T-helper 2 cell treated with Interferon-gamma antibody and Interleukin-4, amounts not matched to agents 5 μg/mL and 100 μg/mL, for 36 hours (primary cell): ENCODE results near the gene RASAL2.
"Not testable (repeated sequence)": the region's sequence is repeated elsewhere in the genome, so short reads cannot be mapped to it uniquely, and the experiment has no call there.

ENCODE experiments used
- DNase-seq: peaks from one replicate; pipeline ENCODE4 v3.0.0; 2021; ENCODE audit warnings: low spot score
- H3K27ac Mint-ChIP-seq: one replicate; pipeline ENCODE4 v1.8.0; 2021; ENCODE audit warnings: mild to moderate bottlenecking, mixed read lengths
- H3K27me3 Mint-ChIP-seq: one replicate; pipeline ENCODE4 v1.8.0; 2021; ENCODE audit warnings: low read depth, mixed read lengths
- H3K36me3 Mint-ChIP-seq: one replicate; pipeline ENCODE4 v1.8.0; 2021; ENCODE audit warnings: low read depth, mixed read lengths
- H3K4me1 Mint-ChIP-seq: one replicate; pipeline ENCODE4 v1.8.0; 2021; ENCODE audit warnings: low read depth, mixed read lengths
- H3K4me3 Mint-ChIP-seq: one replicate; pipeline ENCODE4 v1.8.0; 2022; ENCODE audit warnings: mild to moderate bottlenecking, moderate library complexity, mixed read lengths
- H3K9me3 Mint-ChIP-seq: one replicate; pipeline ENCODE4 v1.8.0; 2021; ENCODE audit warnings: mixed read lengths

RASAL2 gene

DNA sequence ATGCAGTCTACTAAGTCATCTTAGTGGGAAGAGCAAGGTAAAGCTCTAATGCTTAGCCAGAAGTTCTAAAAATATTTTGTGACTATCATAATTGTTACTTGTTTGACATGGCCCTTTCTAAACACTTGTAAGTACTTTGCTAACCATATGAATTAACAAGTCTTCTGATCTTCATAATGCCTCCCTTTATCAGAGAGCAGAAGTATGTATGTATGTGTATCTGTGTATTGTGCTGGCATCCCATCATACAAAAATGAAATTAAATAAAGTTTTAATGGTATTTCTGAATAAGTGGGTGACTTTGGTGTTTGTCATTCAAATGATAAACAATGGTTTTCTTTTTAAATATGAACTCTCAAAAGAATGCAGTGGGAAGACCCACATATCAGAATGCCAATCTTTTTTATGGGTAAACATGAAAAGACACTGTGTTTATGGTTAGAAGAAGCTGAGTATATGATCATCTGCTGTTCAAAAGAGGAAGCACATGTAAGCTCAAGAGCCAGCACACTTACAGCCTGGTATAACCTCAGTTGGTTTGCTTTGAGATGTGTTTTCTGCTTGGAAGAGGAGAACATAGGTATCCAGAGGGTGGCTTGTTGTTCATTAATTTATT, 243.3 kb downstream of the RASAL2 start:
- no peaks in the 10 kb centered on the region for H3K27me3 Mint-ChIP-seq
- no peaks in the 10 kb centered on the region for H3K9me3 Mint-ChIP-seq
- no peak overlapping the region for H3K27ac Mint-ChIP-seq
- H3K4me1 Mint-ChIP-seq: no peaks in the 10 kb centered on the region
- H3K36me3 Mint-ChIP-seq: no peaks in the 10 kb centered on the region
- no peak for DNase-seq
- no peak overlapping the region for H3K4me3 Mint-ChIP-seq

DNA sequence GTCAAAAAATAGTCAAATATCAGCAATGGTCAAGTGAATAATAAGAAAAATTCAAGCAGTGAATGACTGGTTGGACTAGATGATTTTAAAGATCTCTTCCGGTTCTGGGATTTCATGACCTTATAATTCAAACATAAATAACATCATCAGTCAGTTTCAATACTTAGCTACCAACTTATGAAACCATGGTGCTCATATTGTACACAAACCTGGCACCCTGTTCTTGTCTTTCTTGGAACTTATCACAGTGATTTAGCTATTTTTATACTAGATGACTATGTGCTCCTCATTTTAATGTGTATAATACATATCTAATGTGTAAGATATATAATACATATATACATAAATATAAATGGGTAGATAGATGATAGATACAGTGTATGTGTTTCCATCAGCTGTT, 245.9 kb downstream of the RASAL2 start:
- Mint-ChIP-seq H3K4me1 (no peaks in the 10 kb centered on the region), H3K36me3 (no peaks in the 10 kb centered on the region), H3K9me3 (no peaks in the 10 kb centered on the region), H3K27me3 (no peaks in the 10 kb centered on the region), H3K27ac (no peak overlapping the region), H3K4me3 (no peak overlapping the region)
- DNase-seq: no peak

DNA sequence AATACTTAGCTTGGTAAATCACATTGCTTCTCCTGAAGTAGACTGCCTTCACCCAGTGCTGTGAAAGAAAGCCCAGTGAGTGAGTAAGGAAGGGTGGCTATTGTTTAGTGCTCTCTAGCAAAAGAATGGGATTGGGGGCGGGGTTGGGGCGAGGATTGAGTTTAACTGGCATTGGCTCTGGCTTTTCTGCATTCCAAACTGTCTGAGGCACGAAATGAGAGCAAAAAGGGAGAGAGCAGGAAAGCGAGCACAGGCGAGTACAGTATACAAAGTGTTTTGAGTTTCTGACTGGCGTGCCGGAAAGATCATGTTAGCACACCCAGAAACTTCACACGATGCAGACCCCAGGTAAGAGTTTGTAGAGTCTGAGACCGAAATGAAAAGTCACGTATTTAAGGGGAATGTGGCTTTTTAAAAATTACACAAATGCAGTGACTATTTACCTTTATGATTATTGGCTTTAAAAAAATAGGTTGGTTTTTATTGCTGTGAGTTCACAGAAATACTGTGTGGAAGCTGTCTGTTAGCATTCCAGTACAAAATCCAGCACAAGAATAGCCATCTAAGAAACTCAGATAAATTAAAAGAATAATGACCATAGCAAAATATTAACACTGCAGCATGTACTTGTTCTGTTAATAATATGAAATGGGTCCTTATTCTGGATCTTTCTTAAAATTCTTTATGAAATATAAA, 247.5 kb downstream of the RASAL2 start:
- H3K4me1 Mint-ChIP-seq: no peaks in the 10 kb centered on the region
- no peaks in the 10 kb centered on the region for H3K27me3 Mint-ChIP-seq
- no peaks in the 10 kb centered on the region for H3K36me3 Mint-ChIP-seq
- no peak overlapping the region for H3K4me3 Mint-ChIP-seq
- no peak for DNase-seq
- H3K27ac Mint-ChIP-seq: no peak overlapping the region
- no peaks in the 10 kb centered on the region for H3K9me3 Mint-ChIP-seq

DNA sequence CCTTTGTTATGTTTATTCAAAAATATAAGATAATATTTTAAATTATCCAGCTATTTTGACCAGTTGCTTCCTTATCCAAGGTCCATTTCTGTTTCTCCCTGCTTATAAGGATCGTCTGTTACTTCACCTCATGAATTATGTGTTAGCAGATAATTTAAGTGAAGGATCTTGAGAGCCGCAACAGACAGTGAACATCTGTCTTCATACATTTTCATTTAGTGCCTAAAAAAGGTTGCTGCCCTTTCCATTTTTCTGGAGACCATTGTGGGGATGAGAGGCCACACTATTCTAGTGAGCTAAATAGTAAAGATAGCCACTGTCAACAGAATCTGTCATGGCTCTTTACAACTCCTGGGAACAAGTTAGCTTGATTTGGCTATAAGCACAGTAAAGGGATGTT, 248.8 kb downstream of the RASAL2 start:
- H3K4me1 Mint-ChIP-seq: no peaks in the 10 kb centered on the region
- H3K9me3 Mint-ChIP-seq: no peaks in the 10 kb centered on the region

DNA sequence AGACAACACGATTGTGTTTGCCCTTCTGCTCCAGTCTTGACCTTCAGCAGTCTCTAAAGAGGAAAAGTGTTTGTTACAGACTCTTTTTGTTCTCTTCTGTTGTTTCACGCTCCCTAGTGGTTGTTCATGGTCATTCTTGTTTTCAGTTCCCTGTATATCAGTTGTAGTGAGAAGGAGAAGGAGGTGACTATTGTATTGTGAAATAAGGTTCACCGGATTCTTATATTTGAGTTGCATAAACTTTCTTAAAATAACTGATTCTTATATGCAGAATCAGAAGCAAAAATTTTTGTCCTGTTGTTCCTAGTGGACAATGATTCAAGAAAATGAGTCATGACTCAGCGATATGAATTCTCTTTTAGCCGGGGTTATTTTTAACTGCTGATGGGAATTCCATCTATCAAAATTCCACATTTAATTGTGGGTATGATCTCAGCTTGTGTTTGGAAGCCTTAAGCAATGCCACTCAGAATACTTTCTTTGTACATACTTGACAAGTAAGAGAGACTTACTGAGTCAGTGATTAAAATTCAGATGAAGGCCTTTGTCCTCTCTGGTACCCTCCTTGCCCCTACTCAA, 250.7 kb downstream of the RASAL2 start:
- H3K36me3 Mint-ChIP-seq: no peaks in the 10 kb centered on the region
- no peaks in the 10 kb centered on the region for H3K27me3 Mint-ChIP-seq
- no peak overlapping the region for H3K27ac Mint-ChIP-seq
- DNase-seq: no peak
- H3K9me3 Mint-ChIP-seq: no peaks in the 10 kb centered on the region
- no peak overlapping the region for H3K4me3 Mint-ChIP-seq
- H3K4me1 Mint-ChIP-seq: no peaks in the 10 kb centered on the region

More for the DNA sequence above, 248.8 kb downstream of the RASAL2 start:
- H3K36me3 Mint-ChIP-seq: no peaks in the 10 kb centered on the region
- DNase-seq: no peak
- no peak overlapping the region for H3K4me3 Mint-ChIP-seq
- H3K27ac Mint-ChIP-seq: no peak overlapping the region
- no peaks in the 10 kb centered on the region for H3K27me3 Mint-ChIP-seq

DNA sequence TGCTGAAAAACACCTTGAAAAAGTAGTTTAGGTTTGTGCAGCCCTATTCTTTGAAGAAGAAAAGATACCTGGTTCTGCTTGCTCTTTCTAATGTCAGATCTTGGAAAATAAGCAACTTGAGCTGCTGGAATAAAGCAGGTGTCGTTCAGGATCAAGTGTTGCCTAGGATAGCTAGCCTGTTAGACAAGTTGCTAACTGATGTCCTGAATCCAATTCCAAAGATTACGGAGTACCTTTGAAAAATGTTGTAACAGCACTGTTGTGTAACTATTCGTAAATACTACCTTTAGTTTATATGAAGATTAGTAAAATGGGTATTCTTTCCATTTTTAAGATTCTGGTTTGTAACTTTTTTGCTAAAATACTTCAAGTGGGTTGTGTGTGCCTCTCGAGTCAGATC, 251.3 kb downstream of the RASAL2 start:
- Mint-ChIP-seq H3K4me1 (no peaks in the 10 kb centered on the region), H3K27ac (no peak overlapping the region), H3K4me3 (no peak overlapping the region), H3K9me3 (no peaks in the 10 kb centered on the region), H3K36me3 (no peaks in the 10 kb centered on the region), H3K27me3 (no peaks in the 10 kb centered on the region)
- DNase-seq: no peak

DNA sequence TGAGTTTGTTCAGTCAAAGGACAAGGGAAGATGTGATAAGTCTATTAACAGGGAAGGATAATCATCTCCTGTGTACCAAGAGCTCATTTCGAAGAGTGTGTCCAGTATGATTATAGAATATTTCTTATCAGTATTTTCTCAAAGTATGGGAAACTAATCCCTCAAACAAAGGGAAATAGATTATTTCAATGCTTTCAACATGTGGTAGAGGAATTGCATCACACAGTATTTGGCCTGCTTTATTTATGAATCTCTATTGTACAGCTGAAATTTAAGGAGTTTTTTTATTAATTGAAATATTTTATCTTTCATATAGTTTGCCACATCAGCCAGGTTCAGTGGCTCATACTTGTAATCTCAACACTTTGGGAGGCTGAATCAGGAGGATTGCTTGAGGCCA, 251.9 kb downstream of the RASAL2 start:
- Mint-ChIP-seq H3K4me1 (no peaks in the 10 kb centered on the region), H3K27me3 (no peaks in the 10 kb centered on the region), H3K9me3 (no peaks in the 10 kb centered on the region), H3K27ac (no peak overlapping the region), H3K4me3 (no peak overlapping the region), H3K36me3 (no peaks in the 10 kb centered on the region)
- DNase-seq: no peak

DNA sequence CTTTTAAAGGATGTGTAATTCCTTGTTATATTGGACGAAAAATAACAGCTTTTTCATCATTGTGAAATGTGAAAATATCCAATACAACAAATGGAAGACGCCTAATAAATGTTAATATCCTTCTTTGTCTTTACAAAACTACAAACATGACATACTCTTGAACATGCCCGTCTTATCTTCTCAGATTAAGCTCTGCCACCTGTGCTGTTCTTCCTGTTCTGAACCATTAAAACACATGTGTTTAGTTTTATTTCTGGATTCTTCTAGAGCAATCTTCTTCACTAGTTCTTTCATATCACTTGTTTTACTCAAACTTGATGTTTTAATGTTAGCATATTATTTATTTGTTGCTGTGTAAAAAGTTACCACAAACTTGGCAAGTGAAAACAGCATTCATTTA, 255.9 kb downstream of the RASAL2 start:
- no peaks in the 10 kb centered on the region for H3K9me3 Mint-ChIP-seq
- no peaks in the 10 kb centered on the region for H3K27me3 Mint-ChIP-seq
- no peak overlapping the region for H3K27ac Mint-ChIP-seq
- no peak for DNase-seq
- H3K4me3 Mint-ChIP-seq: no peak overlapping the region
- no peaks in the 10 kb centered on the region for H3K4me1 Mint-ChIP-seq
- no peaks in the 10 kb centered on the region for H3K36me3 Mint-ChIP-seq

DNA sequence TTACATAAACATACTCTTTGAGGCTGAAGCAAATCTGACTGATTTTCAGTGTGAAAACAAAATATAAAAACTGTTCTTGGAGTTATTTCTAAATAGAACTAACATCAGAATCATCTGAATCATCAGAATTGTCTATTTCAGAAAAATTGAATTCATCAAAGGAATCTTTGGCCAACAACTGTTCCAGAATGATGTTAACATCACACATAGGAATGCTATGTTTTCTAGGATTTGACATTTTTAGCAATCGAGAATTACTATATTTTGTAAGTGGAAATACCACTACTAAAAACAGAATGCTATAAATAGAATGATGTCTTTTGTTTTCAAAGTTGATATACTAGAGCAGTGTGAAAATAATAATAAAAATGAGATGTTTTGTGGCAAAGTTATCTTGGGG, 258.0 kb downstream of the RASAL2 start:
- H3K27ac Mint-ChIP-seq, H3K36me3 Mint-ChIP-seq, H3K4me3 Mint-ChIP-seq, DNase-seq, H3K4me1 Mint-ChIP-seq, H3K27me3 Mint-ChIP-seq, H3K9me3 Mint-ChIP-seq: not testable (repeated sequence)

DNA sequence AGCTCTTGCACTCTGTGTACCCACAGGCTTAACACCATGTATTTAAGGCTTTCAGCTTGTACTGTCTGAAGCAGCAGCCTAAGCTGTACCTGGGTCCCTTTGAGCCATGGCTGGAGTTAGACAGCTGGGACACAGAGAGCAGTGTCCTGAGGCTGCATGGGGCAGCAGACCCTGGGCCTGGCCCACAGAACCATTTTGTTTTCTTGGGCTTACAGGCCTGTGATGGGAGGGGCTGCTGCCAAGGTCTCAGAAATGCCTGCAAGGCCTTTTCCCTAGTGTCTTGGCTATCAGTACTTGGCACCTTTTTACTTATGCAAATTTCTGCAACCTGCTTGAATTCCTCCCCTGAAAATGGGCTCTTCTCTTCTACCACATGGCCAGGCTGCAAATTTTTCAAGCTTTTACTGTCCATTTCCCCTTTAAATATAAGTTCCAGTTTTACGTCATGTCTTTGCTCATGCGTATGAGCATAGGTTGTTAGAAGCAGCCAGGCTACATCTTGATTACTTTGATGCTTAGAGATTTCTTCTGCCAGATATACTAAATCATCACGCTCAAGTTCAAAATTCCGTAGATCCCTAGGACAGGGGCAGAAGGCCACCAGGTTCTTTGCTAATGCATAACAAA, 259.0 kb downstream of the RASAL2 start:
- H3K9me3 Mint-ChIP-seq: no peaks in the 10 kb centered on the region

DNA sequence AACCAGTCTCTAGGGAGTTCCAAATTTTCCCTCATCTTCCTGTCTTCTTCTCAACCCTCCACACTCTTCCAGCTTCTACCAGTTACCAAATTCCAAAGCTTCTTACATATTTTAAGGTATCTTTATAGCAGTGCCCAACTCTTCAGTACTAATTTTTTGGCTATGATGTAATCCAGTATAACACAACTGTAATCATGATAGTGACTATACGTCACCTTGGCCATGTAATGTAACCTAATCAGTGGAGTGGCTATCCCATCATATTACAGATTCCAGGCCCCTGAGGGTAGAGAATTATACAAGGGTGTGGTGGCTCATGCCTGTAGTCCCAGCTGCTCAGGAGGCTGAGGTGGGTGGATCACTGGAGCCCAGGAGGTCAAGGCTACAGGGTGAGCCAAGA, 259.6 kb downstream of the RASAL2 start:
- no peaks in the 10 kb centered on the region for H3K36me3 Mint-ChIP-seq
- H3K27ac Mint-ChIP-seq: no peak overlapping the region
- no peak for DNase-seq
- H3K4me1 Mint-ChIP-seq: no peaks in the 10 kb centered on the region
- no peaks in the 10 kb centered on the region for H3K27me3 Mint-ChIP-seq
- H3K9me3 Mint-ChIP-seq: no peaks in the 10 kb centered on the region
- H3K4me3 Mint-ChIP-seq: no peak overlapping the region

More for the DNA sequence above, 259.0 kb downstream of the RASAL2 start:
- no peak for DNase-seq
- H3K36me3 Mint-ChIP-seq: no peaks in the 10 kb centered on the region
- no peak overlapping the region for H3K27ac Mint-ChIP-seq
- no peaks in the 10 kb centered on the region for H3K27me3 Mint-ChIP-seq
- H3K4me3 Mint-ChIP-seq: no peak overlapping the region
- no peaks in the 10 kb centered on the region for H3K4me1 Mint-ChIP-seq

DNA sequence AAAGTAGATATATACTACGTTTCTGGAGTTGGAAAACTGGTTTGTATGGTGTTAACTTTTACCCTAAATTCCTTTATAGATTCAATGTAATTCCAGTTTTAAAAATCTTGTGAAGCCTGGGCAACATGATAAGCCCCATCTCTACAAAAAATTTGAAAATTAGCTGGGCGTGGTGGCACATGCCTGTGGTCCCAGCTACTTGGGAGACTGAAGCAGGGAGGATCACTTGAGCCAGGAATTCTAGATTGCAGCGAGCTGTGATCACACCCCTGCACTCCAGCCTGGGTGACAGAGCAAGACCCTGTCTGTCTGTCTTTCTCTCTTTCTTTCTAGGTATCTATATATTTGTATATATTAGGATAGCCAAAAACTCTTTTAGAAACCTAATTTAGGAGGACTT, 260.9 kb downstream of the RASAL2 start:
- H3K27me3 Mint-ChIP-seq: no peaks in the 10 kb centered on the region
- DNase-seq: no peak

DNA sequence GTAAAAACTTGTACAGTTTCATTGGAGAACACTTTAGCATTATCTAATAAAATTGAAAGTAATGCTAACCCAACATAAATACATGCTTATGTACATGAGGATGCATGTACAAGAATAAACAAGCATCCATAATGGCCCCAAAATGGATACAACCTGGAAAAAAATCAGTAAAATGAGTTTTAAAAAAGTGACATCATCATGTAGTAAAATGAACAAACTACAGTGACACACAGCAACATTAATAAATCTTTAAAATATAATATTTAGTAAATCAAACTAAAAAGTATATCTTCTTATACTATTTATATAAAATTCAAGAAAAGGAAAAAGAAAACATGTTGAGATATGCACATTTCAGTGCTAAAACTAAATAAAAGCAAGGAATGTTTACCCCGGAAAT, 262.4 kb downstream of the RASAL2 start:
- no peak overlapping the region for H3K4me3 Mint-ChIP-seq
- H3K9me3 Mint-ChIP-seq: no peaks in the 10 kb centered on the region
- no peaks in the 10 kb centered on the region for H3K4me1 Mint-ChIP-seq
- DNase-seq: no peak
- no peak overlapping the region for H3K27ac Mint-ChIP-seq
- no peaks in the 10 kb centered on the region for H3K27me3 Mint-ChIP-seq
- H3K36me3 Mint-ChIP-seq: no peaks in the 10 kb centered on the region

More for the DNA sequence above, 260.9 kb downstream of the RASAL2 start:
- Mint-ChIP-seq H3K36me3 (no peaks in the 10 kb centered on the region), H3K9me3 (no peaks in the 10 kb centered on the region), H3K4me1 (no peaks in the 10 kb centered on the region), H3K27ac (no peak overlapping the region), H3K4me3 (no peak overlapping the region)

DNA sequence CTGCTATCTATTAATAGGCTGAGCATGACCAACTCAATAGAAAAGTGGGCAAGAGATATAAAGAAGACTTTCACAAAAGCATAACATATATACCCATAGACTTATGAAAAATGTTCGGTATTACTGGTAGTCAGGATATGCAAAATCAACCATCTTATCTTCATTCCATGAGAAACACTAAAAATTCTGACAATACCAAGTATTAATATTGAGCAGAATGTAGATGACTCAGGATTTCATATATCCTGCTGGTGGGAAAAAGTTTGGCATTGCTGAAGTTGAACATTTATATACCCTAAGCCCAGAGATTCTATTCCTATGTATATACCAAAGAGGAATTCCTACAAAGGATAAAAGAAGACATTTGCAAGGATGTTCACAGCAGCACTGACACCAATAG, 264.6 kb downstream of the RASAL2 start:
- Mint-ChIP-seq H3K27ac (no peak overlapping the region), H3K9me3 (no peaks in the 10 kb centered on the region), H3K36me3 (no peaks in the 10 kb centered on the region)

More for the DNA sequence above, 264.6 kb downstream of the RASAL2 start:
- no peak for DNase-seq
- Mint-ChIP-seq H3K27me3 (no peaks in the 10 kb centered on the region), H3K4me1 (no peaks in the 10 kb centered on the region), H3K4me3 (no peak overlapping the region)
